B cell (primary cell): ENCODE results near the gene KIF1A. TPM values are rescaled to one million over a fixed set of nuclear protein-coding genes. Genes with fewer than 3 reads are reported as not detected.

Experiments
- ATAC-seq: fragments of 200-7000 bp; cut with Tn5 transposase; one replicate; pipeline ENCODE4 v1.10.0; 2021; ENCODE audit warnings: low read depth, mild to moderate bottlenecking, moderate number of reproducible peaks, moderate library complexity
- CTCF ChIA-PET: fragments of 350-600 bp; sonication (Branson Sonifier 250); formaldehyde crosslinking; loops from one replicate; lab custom pipeline; 2021; ENCODE audit warnings: antibody characterized with exemption, inconsistent platforms; lab: Charles Lee
- POLR2A ChIA-PET: fragments of 350-600 bp; sonication (Branson Sonifier 250); formaldehyde crosslinking; loops from one replicate; lab custom pipeline; 2021; ENCODE audit warnings: antibody characterized with exemption; lab: Charles Lee
- DNase-seq: peaks from one replicate; pipeline ENCODE4 v3.0.0; 2013
- H2AFZ ChIP-seq: 2 replicates; pipeline ENCODE4 v1.6.1; 2012; ENCODE audit warnings: mild to moderate bottlenecking, low read depth, low read length; ENCODE audit not compliant: insufficient read depth, poor library complexity, severe bottlenecking
- H3K27ac ChIP-seq, 2 donors: 1 replicate in 1 of 2; 2 replicates in 1 of 2; pipeline ENCODE4 v1.5.1; 2012 to 2013; ENCODE audit warnings: low read length in 2 of 2, mild to moderate bottlenecking in 2 of 2, moderate library complexity in 1 of 2
- H3K27me3 ChIP-seq, 4 experiments: fragments of 200-600 bp in 1 of 4; sonication (generic) in 1 of 4; replicated peaks in 1 of 4; 1 replicate in 2 of 4; 2 replicates in 2 of 4; pipeline versions ENCODE4 v1.6.1 to v1.7.0; 2013 to 2016; ENCODE audit warnings: low read length in 3 of 4, mild to moderate bottlenecking in 2 of 4, mixed read lengths in 1 of 4, moderate library complexity in 1 of 4; ENCODE audit not compliant: insufficient read depth in 4 of 4, control insufficient read depth in 3 of 4; ENCODE audit errors: control extremely low read depth in 1 of 4
- H3K36me3 ChIP-seq, 2 experiments: replicated peaks in 1 of 2; 1 replicate in 1 of 2; 2 replicates in 1 of 2; pipeline versions ENCODE4 v1.6.1 to v1.7.1; 2013; ENCODE audit warnings: low read length in 1 of 2; ENCODE audit not compliant: insufficient read depth in 2 of 2, control insufficient read depth in 1 of 2; ENCODE audit errors: control extremely low read depth in 1 of 2, extremely low read depth in 1 of 2
- H3K4me1 ChIP-seq, 2 donors: fragments of 200-600 bp in 1 of 2; sonication (generic) in 1 of 2; 1 replicate in 1 of 2; 2 replicates in 1 of 2; pipeline versions ENCODE4 v1.5.1 to v1.6.1; 2013 to 2017; ENCODE audit warnings: low read length in 2 of 2; ENCODE audit not compliant: control insufficient read depth in 2 of 2, insufficient read depth in 2 of 2
- H3K4me2 ChIP-seq: replicated peaks from 2 replicates; pipeline ENCODE3; 2012; ENCODE audit warnings: mild to moderate bottlenecking, low read depth, low read length; ENCODE audit not compliant: poor library complexity, severe bottlenecking
- H3K4me3 ChIP-seq, 5 experiments: fragments of 200-600 bp in 1 of 5; sonication (generic) in 1 of 5; 1 replicate in 3 of 5; 2 replicates in 2 of 5; pipeline versions ENCODE4 v1.5.1 to v1.7.0; 2011 to 2016; ENCODE audit warnings: low read length in 4 of 5, mild to moderate bottlenecking in 4 of 5, low read depth in 2 of 5, control low read depth in 1 of 5, moderate library complexity in 1 of 5; ENCODE audit not compliant: insufficient read depth in 1 of 5; ENCODE audit errors: control extremely low read depth in 1 of 5, extremely low read depth in 1 of 5
- H3K79me2 ChIP-seq: fragments of 200-600 bp; sonication (generic); one replicate; pipeline ENCODE4 v1.6.0; 2016; ENCODE audit warnings: low read length; ENCODE audit not compliant: control insufficient read depth, insufficient read depth
- H3K9ac ChIP-seq: fragments of 200-600 bp; sonication (generic); 2 replicates; pipeline ENCODE4 v1.6.1; 2017; ENCODE audit warnings: mild to moderate bottlenecking, low read length, moderate library complexity
- H3K9me3 ChIP-seq, 3 donors: one replicate each; pipeline versions ENCODE4 v1.6.1 to v1.7.1; 2013; ENCODE audit warnings: low read length in 2 of 3; ENCODE audit not compliant: control insufficient read depth in 2 of 3, insufficient read depth in 1 of 3; ENCODE audit errors: control extremely low read depth in 1 of 3
- H4K20me1 ChIP-seq: 2 replicates; pipeline ENCODE4 v1.6.0; 2012; ENCODE audit warnings: mild to moderate bottlenecking, low read length; ENCODE audit not compliant: insufficient read depth, control insufficient read depth, poor library complexity, severe bottlenecking
- H3K27ac Mint-ChIP-seq: one replicate; pipeline ENCODE4 v1.8.0; 2021; ENCODE audit warnings: mixed read lengths
- H3K27me3 Mint-ChIP-seq: one replicate; pipeline ENCODE4 v1.8.0; 2021; ENCODE audit warnings: mixed read lengths
- H3K4me1 Mint-ChIP-seq: one replicate; pipeline ENCODE4 v1.8.0; 2021; ENCODE audit warnings: mixed read lengths
- H3K4me3 Mint-ChIP-seq: one replicate; pipeline ENCODE4 v1.8.0; 2021; ENCODE audit warnings: mixed read lengths
- H3K9me3 Mint-ChIP-seq: one replicate; pipeline ENCODE4 v1.8.0; 2022; ENCODE audit warnings: mixed read lengths; ENCODE audit not compliant: insufficient read depth
- EZH2 ChIP-seq: IDR thresholded peaks from 2 replicates; pipeline ENCODE4 v1.6.1; 2012; ENCODE audit warnings: borderline replicate concordance, low read depth, mild to moderate bottlenecking, moderate library complexity, low read length; ENCODE audit not compliant: insufficient read depth, poor library complexity, severe bottlenecking
- WGBS: methylation state at CpG from one replicate; pipeline ENCODE4 v1.1.5; 2013; ENCODE audit warnings: missing lambda C conversion rate; ENCODE audit not compliant: insufficient coverage; 5-methylcytosine and 5-hydroxymethylcytosine counted together
- intact Hi-C: fragments of 100-400 bp; cut with micrococcal nuclease; formaldehyde crosslinking; loops from one replicate; pipeline ENCODE4 v1.10.0; 2022
- polyA plus RNA-seq: library from polyadenylated mRNA; depleted of rRNA; stranded (reverse); fragments of >200 nt; gene quantifications from 2 replicates; pipeline ENCODE4 v1.2.3, GENCODE V29; 2012
- total RNA-seq, 2 donors: library from RNA; stranded (reverse); fragments of 120-200 nt in 1 of 2; gene quantifications; 1 replicate in 1 of 2; 2 replicates in 1 of 2; pipeline versions ENCODE4 v1.2.3 to v1.2.4, GENCODE V29; 2013 to 2022
- TF ChIP-seq, protein P1 (sequence below): fragments of 200-600 bp; IDR thresholded peaks from one replicate; pipeline ENCODE4 v1.8.0; 2022; ENCODE audit warnings: antibody characterized with exemption, mild to moderate bottlenecking

KIF1A gene
- total and polyA plus RNA-seq, 2 donors (not counting 1 experiment from before 2014, with no cell fraction given) = not detected

DNA sequence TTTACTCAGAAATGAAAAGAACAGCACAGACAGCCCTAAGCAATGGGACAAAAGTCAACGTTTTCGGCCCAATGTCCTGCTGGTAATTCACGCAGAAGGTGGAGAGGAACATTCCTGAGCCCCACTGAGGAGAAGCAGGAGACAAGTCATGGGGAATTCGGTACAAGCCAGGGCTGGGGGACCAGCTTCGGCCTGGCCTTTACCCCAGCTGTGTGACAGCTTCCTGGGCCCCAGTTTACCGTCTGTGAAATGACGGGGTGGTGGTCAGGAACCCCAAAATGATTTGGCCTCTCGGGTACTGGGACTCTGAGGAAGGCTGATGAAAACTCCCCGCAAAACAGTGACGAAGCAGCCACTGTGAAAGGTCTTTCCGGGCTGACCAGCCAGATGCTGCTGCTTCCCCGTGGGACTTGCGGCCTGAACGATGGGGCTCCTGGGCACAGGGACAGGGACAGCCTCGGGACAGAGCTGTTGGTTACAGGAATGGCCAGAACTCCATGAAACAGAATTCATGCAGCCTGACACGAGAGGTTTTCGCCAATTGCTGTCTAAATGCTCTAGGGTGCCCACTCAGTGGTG, 21.6 kb downstream of the KIF1A start:
- DNase-seq = no peak
- Mint-ChIP-seq H3K4me3 (no peak overlapping the region), H3K27me3 (peaks cover 36% of the 10 kb centered on the region), H3K9me3 (no peaks in the 10 kb centered on the region), H3K27ac (no peak overlapping the region), H3K4me1 (no peaks in the 10 kb centered on the region)
- no peak for TF ChIP-seq EZH2
- TF ChIP-seq, protein P1, sequence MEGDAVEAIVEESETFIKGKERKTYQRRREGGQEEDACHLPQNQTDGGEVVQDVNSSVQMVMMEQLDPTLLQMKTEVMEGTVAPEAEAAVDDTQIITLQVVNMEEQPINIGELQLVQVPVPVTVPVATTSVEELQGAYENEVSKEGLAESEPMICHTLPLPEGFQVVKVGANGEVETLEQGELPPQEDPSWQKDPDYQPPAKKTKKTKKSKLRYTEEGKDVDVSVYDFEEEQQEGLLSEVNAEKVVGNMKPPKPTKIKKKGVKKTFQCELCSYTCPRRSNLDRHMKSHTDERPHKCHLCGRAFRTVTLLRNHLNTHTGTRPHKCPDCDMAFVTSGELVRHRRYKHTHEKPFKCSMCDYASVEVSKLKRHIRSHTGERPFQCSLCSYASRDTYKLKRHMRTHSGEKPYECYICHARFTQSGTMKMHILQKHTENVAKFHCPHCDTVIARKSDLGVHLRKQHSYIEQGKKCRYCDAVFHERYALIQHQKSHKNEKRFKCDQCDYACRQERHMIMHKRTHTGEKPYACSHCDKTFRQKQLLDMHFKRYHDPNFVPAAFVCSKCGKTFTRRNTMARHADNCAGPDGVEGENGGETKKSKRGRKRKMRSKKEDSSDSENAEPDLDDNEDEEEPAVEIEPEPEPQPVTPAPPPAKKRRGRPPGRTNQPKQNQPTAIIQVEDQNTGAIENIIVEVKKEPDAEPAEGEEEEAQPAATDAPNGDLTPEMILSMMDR = no peak
- Histone ChIP-seq H4K20me1 (no peaks in the 10 kb centered on the region), H3K4me1 (no peaks in the 10 kb centered on the region), H3K4me3 (no peak overlapping the region), H3K9me3 (peaks cover 0 to 5% (median 0%) of the 10 kb centered on the region in 3 donors), H3K36me3 (no peaks in the 10 kb centered on the region), H2AFZ (no peak overlapping the region), H3K27me3 (peaks cover 0 to 10% (median 2%) of the 10 kb centered on the region in 4 experiments), H3K9ac (no peak overlapping the region), H3K4me2 (no peak overlapping the region), H3K79me2 (no peaks in the 10 kb centered on the region), H3K27ac (no peak overlapping the region)
- 90% methylated on average over 17 of the region's 17 CpGs for WGBS
- ChIA-PET CTCF (no interaction called here), POLR2A (no interaction called here)
- intact Hi-C loops = no loop called here
- no peak for ATAC-seq

DNA sequence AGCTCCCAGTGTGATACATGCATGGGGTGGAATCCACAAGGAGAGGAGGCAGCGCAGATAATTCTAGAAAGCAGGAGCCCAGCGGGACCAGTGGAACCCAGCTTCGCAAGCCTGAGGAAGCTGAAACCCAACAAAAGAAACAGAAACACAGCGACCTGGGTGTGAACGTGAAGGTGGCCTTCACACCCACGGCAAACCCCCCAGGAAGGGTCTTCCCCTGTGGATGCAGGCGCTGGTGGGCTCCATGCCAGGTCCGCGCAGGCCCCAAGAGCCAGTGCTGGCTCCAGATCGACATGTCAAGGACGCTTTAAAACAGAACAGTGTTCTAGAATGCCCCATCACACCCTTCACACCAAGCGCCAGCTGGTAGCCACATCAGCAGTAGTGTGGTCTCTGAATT, 22.1 kb downstream of the KIF1A start:
- no peaks in the 10 kb centered on the region for H3K4me1 Mint-ChIP-seq
- Histone ChIP-seq H3K4me2 (no peak overlapping the region), H3K9me3 (peaks cover 0 to 5% (median 0%) of the 10 kb centered on the region in 3 donors), H2AFZ (no peak overlapping the region), H3K27ac (no peak overlapping the region), H3K36me3 (no peaks in the 10 kb centered on the region), H3K4me1 (no peaks in the 10 kb centered on the region), H3K79me2 (no peaks in the 10 kb centered on the region), H4K20me1 (no peaks in the 10 kb centered on the region), H3K4me3 (no peak overlapping the region), H3K9ac (no peak overlapping the region), H3K27me3 (peaks cover 0 to 10% (median 2%) of the 10 kb centered on the region in 4 experiments)
- no peak overlapping the region for H3K4me3 Mint-ChIP-seq
- WGBS = 89% methylated on average over 8 of the region's 12 CpGs
- H3K27me3 Mint-ChIP-seq = peaks cover 34% of the 10 kb centered on the region
- DNase-seq (no peak), ATAC-seq (no peak)
- H3K27ac Mint-ChIP-seq = no peak overlapping the region
- TF ChIP-seq EZH2 = no peak
- TF ChIP-seq, protein P1 = no peak
- no peaks in the 10 kb centered on the region for H3K9me3 Mint-ChIP-seq
- intact Hi-C loops = no loop called here
- ChIA-PET CTCF (no interaction called here), POLR2A (no interaction called here)
